Suprapubic skin (tissue), 3 donors: ENCODE measurements around the gene RSRC1.

ENCODE experiments used
- CTCF ChIP-seq, 2 donors: fragments of 200-600 bp in 1 of 2; fragments of 450-650 bp in 1 of 2; sonication (generic) in 1 of 2; IDR thresholded peaks; one replicate each; pipeline ENCODE4 v1.5.1; 2016 to 2019; ENCODE audit warnings: antibody characterized with exemption in 2 of 2, mild to moderate bottlenecking in 1 of 2, moderate library complexity in 1 of 2
- POLR2AphosphoS5 ChIP-seq, 3 donors: sonication (generic); formaldehyde crosslinking; IDR thresholded peaks; one replicate each; pipeline ENCODE4 v1.6.1; 2017; ENCODE audit warnings: antibody characterized with exemption in 3 of 3

GRCh38 chr3:158226429-158226828, 116.5 kb downstream of the RSRC1 start:
- TF ChIP-seq CTCF (IDR thresholded peaks at IDR 0.05) (no peak), POLR2AphosphoS5 (IDR thresholded peaks at IDR 0.05) (no peak)
